Esophagus muscularis mucosa (tissue), 4 donors: ENCODE data around the gene CROCC2.

ENCODE experiments used
- EP300 ChIP-seq: sonication (generic); formaldehyde crosslinking; IDR thresholded peaks from one replicate; pipeline ENCODE4 v1.6.1; 2017; ENCODE audit warnings: antibody characterized with exemption
- POLR2A ChIP-seq: fragments of 450-650 bp; IDR thresholded peaks from one replicate; pipeline ENCODE4 v1.6.1; 2017; ENCODE audit warnings: antibody characterized with exemption, moderate library complexity, mild to moderate bottlenecking, low read depth
- POLR2AphosphoS5 ChIP-seq, 2 donors: sonication (generic); formaldehyde crosslinking; IDR thresholded peaks; one replicate each; pipeline ENCODE4 v1.6.1; 2017; ENCODE audit warnings: antibody characterized with exemption in 2 of 2
- TF ChIP-seq, protein P1 (sequence below), 3 experiments: fragments of 200-600 bp in 2 of 3; fragments of 450-650 bp in 1 of 3; sonication (generic) in 2 of 3; IDR thresholded peaks; one replicate each; pipeline ENCODE4 v1.5.1; 2017 to 2019; ENCODE audit warnings: antibody characterized with exemption in 3 of 3, mild to moderate bottlenecking in 2 of 3, moderate library complexity in 1 of 3

DNA sequence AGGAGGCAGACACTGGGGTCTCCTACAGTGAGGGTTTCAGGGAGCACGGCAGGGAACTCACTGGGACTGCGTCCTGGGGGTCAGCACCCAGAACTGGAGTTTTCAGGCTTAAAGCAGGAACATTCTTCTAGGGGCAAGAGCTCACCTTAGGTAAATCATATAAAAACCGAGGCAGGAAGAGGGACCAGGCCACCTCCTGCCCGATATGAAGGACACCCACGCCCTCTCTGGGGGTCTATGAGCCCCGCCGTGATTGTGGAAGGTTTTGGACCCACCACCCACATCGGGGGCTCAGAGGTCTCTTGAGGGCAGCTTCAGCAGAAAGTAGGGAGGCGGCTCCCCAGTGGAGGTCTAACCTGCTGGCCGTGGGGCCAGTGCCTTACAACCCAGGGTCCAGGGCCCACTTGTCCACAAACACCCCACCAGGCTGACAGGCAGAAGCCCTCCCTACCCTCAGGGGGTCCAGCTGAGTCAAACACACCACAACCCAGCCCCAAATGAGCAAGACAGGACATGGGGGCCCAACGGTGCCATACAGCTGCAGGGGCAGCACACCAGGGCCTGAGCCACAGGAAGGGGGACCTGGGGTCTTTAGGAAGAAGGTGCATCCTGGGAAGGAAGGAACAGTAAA is 25.3 kb downstream of the CROCC2 start:
- TF ChIP-seq EP300 (no peak), POLR2A (no peak), POLR2AphosphoS5 (IDR thresholded peaks at IDR 0.05) (no peak)
- TF ChIP-seq, protein P1, sequence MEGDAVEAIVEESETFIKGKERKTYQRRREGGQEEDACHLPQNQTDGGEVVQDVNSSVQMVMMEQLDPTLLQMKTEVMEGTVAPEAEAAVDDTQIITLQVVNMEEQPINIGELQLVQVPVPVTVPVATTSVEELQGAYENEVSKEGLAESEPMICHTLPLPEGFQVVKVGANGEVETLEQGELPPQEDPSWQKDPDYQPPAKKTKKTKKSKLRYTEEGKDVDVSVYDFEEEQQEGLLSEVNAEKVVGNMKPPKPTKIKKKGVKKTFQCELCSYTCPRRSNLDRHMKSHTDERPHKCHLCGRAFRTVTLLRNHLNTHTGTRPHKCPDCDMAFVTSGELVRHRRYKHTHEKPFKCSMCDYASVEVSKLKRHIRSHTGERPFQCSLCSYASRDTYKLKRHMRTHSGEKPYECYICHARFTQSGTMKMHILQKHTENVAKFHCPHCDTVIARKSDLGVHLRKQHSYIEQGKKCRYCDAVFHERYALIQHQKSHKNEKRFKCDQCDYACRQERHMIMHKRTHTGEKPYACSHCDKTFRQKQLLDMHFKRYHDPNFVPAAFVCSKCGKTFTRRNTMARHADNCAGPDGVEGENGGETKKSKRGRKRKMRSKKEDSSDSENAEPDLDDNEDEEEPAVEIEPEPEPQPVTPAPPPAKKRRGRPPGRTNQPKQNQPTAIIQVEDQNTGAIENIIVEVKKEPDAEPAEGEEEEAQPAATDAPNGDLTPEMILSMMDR (IDR thresholded peaks at IDR 0.05) = no peak
